ENCODE results near the gene IKZF3. TPM values are rescaled to one million over a fixed set of nuclear protein-coding genes. Genes with fewer than 3 reads are reported as not detected.
"Not testable (repeated sequence)": the region's sequence is repeated elsewhere in the genome, so short reads cannot be mapped to it uniquely, and the experiment has no call there.

The IKZF3 gene
- total and polyA plus RNA-seq, 4 experiments from 2014 or later: 3.2 to 118 (median 102) TPM

DNA sequence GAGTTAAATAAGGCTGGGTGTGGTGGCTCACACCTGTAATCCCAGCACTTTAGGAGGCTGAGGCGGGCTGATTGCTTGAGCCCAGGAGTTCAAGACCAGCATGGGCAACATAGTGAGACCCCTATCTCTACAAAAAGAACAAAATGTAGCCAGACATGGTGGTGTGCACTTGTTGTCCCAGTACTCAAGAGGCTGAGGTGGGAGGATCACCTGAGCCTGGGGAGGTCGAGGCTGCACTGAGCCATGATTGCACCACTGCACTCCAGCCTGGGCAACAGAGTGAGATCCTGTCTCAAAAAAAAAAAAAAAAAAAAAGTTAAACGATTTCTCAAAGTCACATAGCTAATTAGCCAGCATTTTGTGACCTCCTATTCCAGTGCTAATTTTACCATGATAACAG lies 99.9 kb downstream of the IKZF3 start:
- CTCF ChIA-PET (ENCODE audit: partially characterized antibody): interaction anchor here (0.7 to 2.3 kb wide), 3 partner anchors 11 to 141 kb away, joined by 3 to 7 read pairs (median 3); partner anchors contain the start of gene IKZF3

DNA sequence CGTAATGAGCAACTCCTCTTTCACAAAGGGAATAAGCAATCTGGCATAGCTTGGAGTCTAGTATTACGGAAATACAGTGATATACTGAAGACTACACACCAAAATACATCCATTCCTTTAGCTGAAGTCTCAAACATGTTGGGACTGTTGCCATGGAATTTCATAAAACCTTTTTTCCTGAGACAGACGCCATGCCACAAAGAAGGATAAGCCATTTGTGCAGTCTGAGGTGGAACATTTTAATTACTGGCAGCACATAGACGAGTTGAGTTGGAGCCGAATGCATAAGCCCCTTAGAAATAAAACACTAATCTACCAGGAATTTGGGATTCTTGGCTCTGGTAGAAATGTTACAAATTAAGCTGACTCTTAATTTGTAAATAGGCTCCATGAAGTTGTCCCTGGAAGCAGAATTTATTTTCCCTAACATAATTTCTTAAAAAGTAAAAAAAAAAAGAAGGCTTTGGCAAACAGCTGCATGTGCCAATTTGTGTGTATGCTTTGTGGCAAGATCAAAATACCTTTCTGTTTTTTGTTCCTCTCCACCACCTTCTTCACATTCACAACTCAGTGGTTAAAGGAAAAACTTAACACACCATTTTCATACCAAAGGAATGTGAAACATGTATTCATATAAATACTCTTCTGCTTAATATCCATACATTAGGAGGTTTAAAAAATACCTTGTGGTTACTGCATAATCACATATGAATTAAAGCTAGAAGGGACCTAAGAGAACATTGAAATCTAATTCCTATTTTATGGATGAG lies 100.9 kb downstream of the IKZF3 start:
- Histone ChIP-seq H3K27me3 (ENCODE audit: insufficient read depth, low read length) (no peaks in the 10 kb centered on the region), H3K4me1 (ENCODE audit: insufficient read depth, low read length) (peaks cover 68% of the 10 kb centered on the region), H3K36me3 (ENCODE audit: insufficient read depth, low read length) (peaks cover 40% of the 10 kb centered on the region), H3K27ac (ENCODE audit: low read depth, low read length) (no peak overlapping the region), H3K9me3 (ENCODE audit: control insufficient read depth in 1 of 2, low read length in 2 of 2) (no peaks in the 10 kb centered on the region), H3K4me3 (ENCODE audit: low read length in 2 of 2) (no peak overlapping the region)
- H3K36me3 Mint-ChIP-seq: peaks cover 52 to 68% of the 10 kb centered on the region in 2 donors
- no peak overlapping the region for H3K4me3 Mint-ChIP-seq
- peak overlapping the region in 5 of 7 donors; percentile 55 to 85 (median 70) for H3K27ac Mint-ChIP-seq
- ChIA-PET POLR2A (ENCODE audit: partially characterized antibody) (interaction anchor here (0.6 to 2.0 kb wide), 7 partner anchors 8 to 56 kb away, joined by 3 to 12 read pairs (median 5); no protein-coding TSS in a partner anchor), CTCF (ENCODE audit: partially characterized antibody) (interaction anchor here (1.2 to 2.3 kb wide), 4 partner anchors 10 to 142 kb away, joined by 3 to 7 read pairs (median 4); no protein-coding TSS in a partner anchor)
- H3K9me3 Mint-ChIP-seq: peaks cover 0 to 2% (median 0%) of the 10 kb centered on the region in 8 donors
- no peaks in the 10 kb centered on the region for H3K27me3 Mint-ChIP-seq
- intact Hi-C loops (cut with micrococcal nuclease): no loop called here
- no peak for DNase-seq
- H3K4me1 Mint-ChIP-seq: peaks cover 48 to 74% (median 54%) of the 10 kb centered on the region in 4 donors

More for the DNA sequence above, 99.9 kb downstream of the IKZF3 start:
- peaks cover 40% of the 10 kb centered on the region for H3K36me3 ChIP-seq (ENCODE audit: insufficient read depth, low read length)
- Mint-ChIP-seq H3K27ac (peak overlapping the region in 1 of 7 donors; percentile 79), H3K4me1 (peaks cover 48 to 74% (median 54%) of the 10 kb centered on the region in 4 donors), H3K36me3 (peaks cover 59 to 74% of the 10 kb centered on the region in 2 donors)
- intact Hi-C loops (cut with micrococcal nuclease); H3K4me3 Mint-ChIP-seq; H3K4me3 ChIP-seq (ENCODE audit: low read length in 2 of 2); H3K9me3 ChIP-seq (ENCODE audit: control insufficient read depth in 1 of 2, low read length in 2 of 2); H3K27me3 ChIP-seq (ENCODE audit: insufficient read depth, low read length); DNase-seq; H3K27me3 Mint-ChIP-seq; H3K27ac ChIP-seq (ENCODE audit: low read depth, low read length); H3K9me3 Mint-ChIP-seq: not testable (repeated sequence)
- POLR2A ChIA-PET (ENCODE audit: partially characterized antibody): interaction anchor here (0.6 to 2.0 kb wide), 8 partner anchors 9 to 128 kb away, joined by 3 to 12 read pairs (median 4); partner anchors contain the start of gene STARD3
- H3K4me1 ChIP-seq (ENCODE audit: insufficient read depth, low read length): peaks cover 68% of the 10 kb centered on the region

DNA sequence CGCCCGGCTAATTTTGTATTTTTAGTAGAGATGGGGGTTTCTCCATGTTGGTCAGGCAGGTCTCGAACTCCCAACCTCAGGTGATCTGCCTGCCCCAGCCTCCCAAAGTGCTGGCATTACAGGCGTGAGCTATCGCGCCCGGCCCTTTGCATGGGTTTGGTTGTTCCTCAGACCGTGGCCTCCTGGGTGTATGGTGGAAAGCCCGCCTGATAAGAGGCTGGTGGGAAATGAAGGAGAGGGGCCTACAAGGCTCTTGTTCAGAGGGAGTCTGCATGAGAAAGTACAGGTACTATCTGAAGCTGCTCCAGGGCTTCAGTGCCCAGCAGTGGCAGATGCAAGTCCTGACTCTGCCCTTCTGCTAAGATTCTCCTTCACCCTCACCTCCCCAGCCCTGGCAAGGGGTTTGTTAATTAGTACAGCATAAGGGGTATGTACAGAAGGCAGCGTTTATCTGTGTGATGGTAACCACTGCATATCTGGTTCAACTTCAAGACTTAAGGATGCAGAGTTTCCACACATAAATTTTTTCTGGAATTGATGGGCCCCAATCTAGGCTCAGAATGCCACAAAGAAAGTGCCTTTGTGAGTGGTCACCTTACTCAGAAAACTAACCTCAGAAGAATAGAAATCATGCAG lies 102.1 kb downstream of the IKZF3 start:
- peaks cover 68% of the 10 kb centered on the region for H3K4me1 ChIP-seq (ENCODE audit: insufficient read depth, low read length)
- intact Hi-C loops (cut with micrococcal nuclease): no loop called here
- H3K4me3 Mint-ChIP-seq: no peak overlapping the region
- CTCF ChIA-PET (ENCODE audit: partially characterized antibody): interaction anchor here (1.1 kb wide), 1 partner anchor 16 kb away, joined by 3 read pairs; no protein-coding TSS in a partner anchor
- H3K9me3 Mint-ChIP-seq: peaks cover 0 to 1% (median 0%) of the 10 kb centered on the region in 8 donors
- DNase-seq: no peak
- H3K27me3 ChIP-seq (ENCODE audit: insufficient read depth, low read length): no peaks in the 10 kb centered on the region
- POLR2A ChIA-PET (ENCODE audit: partially characterized antibody): interaction anchor here (1.5 kb wide), 1 partner anchor 8 kb away, joined by 3 read pairs; no protein-coding TSS in a partner anchor
- no peak overlapping the region for H3K27ac ChIP-seq (ENCODE audit: low read depth, low read length)
- H3K27me3 Mint-ChIP-seq: no peaks in the 10 kb centered on the region
- H3K36me3 Mint-ChIP-seq: peaks cover 42 to 59% of the 10 kb centered on the region in 2 donors
- H3K4me1 Mint-ChIP-seq: peaks cover 51 to 74% (median 56%) of the 10 kb centered on the region in 4 donors
- H3K27ac Mint-ChIP-seq: peak overlapping the region in 4 of 7 donors; percentile 15 to 66 (median 52)
- H3K4me3 ChIP-seq (ENCODE audit: low read length in 2 of 2): no peak overlapping the region
- H3K9me3 ChIP-seq (ENCODE audit: control insufficient read depth in 1 of 2, low read length in 2 of 2): no peaks in the 10 kb centered on the region
- peaks cover 40% of the 10 kb centered on the region for H3K36me3 ChIP-seq (ENCODE audit: insufficient read depth, low read length)

DNA sequence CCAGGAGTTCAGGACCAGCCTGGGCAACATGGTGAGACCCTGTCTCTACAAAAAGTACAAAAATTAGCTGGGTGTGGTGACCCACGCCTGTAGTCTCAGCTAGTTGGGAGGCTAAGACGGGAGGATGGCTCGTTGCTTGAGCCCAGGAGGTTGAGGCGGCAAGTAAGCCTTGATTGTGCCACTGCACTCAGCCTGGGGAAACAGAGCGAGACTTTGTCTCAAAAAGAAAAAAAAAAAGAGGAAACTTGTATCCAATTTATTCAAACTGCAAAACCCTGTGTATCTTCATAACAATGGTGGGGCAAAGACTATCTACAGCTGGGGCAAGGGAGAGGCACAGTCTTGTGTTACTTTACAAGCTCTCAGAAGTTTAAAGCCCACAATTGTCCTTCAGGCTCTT lies 104.9 kb downstream of the IKZF3 start:
- ChIA-PET CTCF (ENCODE audit: partially characterized antibody) (interaction anchor here (0.9 to 1.2 kb wide), 4 partner anchors 11 to 106 kb away, joined by 3 to 5 read pairs (median 4); no protein-coding TSS in a partner anchor), POLR2A (ENCODE audit: partially characterized antibody) (interaction anchor here (0.6 to 8.1 kb wide), 9 partner anchors 8 to 103 kb away, joined by 3 to 99 read pairs (median 9); partner anchors contain the start of genes IKZF3 and MIEN1)
- Histone ChIP-seq H3K27me3 (ENCODE audit: insufficient read depth, low read length) (no peaks in the 10 kb centered on the region), H3K36me3 (ENCODE audit: insufficient read depth, low read length) (peaks cover 17% of the 10 kb centered on the region), H3K27ac (ENCODE audit: low read depth, low read length) (no peak overlapping the region), H3K4me1 (ENCODE audit: insufficient read depth, low read length) (peaks cover 62% of the 10 kb centered on the region), H3K4me3 (ENCODE audit: low read length in 2 of 2) (no peak overlapping the region), H3K9me3 (ENCODE audit: control insufficient read depth in 1 of 2, low read length in 2 of 2) (no peaks in the 10 kb centered on the region)
- peaks cover 16 to 39% of the 10 kb centered on the region in 2 donors for H3K36me3 Mint-ChIP-seq
- intact Hi-C loops (cut with micrococcal nuclease): loop anchor here (10.0 kb wide), 1 partner anchor 196 kb away; no protein-coding TSS in a partner anchor
- H3K4me1 Mint-ChIP-seq: peaks cover 48 to 72% (median 53%) of the 10 kb centered on the region in 4 donors
- no peak overlapping the region for H3K4me3 Mint-ChIP-seq
- no peak for DNase-seq
- H3K27ac Mint-ChIP-seq: peak overlapping the region; percentile 74 to 100 (median 98)
- no peaks in the 10 kb centered on the region for H3K27me3 Mint-ChIP-seq
- no peaks in the 10 kb centered on the region for H3K9me3 Mint-ChIP-seq

DNA sequence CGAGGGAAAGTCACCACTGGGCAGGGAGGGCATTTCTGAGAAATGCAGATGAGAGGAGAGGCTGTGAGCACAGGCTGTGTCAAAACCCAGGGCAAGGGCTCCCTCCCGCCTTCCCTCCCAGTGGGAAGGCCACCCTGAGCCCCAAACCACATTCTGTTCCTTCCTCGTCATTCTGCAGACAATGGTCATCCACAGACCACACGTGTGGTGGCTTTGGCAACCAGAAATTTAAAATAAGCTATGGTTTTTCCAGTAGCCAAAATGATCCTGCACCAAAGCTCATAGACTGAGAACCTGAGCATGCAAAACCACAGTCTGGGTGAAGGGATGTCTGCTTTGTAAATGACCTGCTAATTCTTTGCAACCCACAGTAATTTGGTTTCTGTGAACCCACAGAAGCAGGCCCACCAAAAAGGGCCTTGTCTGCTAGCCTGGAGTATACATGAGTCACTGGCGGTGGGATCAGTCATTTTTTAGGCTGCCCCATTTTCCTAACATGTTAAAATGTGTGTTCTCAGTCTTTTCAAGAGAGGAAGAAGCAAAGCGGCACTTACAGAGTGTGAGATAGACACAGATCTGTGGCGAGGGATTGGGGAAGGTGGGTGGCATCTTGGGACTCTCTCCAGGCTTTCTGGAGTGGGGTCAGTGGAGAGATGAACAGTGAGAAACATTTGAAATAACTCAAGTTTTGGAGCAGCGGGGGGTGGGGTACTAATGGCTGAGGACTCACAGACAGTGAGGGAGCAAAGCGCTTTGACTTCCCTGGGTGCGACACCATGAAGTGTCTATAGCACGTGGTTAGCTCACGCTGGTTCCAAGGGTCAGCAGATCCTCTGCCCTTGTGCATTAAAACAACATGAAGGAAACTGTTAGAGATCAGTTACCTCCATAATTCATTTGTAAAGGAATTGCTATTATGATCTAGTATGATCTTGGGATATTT lies 105.9 kb downstream of the IKZF3 start:
- Histone ChIP-seq H3K4me3 (ENCODE audit: low read length in 2 of 2) (no peak overlapping the region), H3K27ac (ENCODE audit: low read depth, low read length) (peak overlapping the region; percentile 90), H3K27me3 (ENCODE audit: insufficient read depth, low read length) (no peaks in the 10 kb centered on the region), H3K36me3 (ENCODE audit: insufficient read depth, low read length) (peaks cover 10% of the 10 kb centered on the region), H3K9me3 (ENCODE audit: control insufficient read depth in 1 of 2, low read length in 2 of 2) (no peaks in the 10 kb centered on the region), H3K4me1 (ENCODE audit: insufficient read depth, low read length) (peaks cover 66% of the 10 kb centered on the region)
- Mint-ChIP-seq H3K4me1 (peaks cover 50 to 72% (median 57%) of the 10 kb centered on the region in 4 donors), H3K9me3 (no peaks in the 10 kb centered on the region), H3K36me3 (peaks cover 16 to 38% of the 10 kb centered on the region in 2 donors), H3K27ac (peak overlapping the region; percentile 96 to 100 (median 98)), H3K27me3 (no peaks in the 10 kb centered on the region), H3K4me3 (peak overlapping the region in 7 of 8 donors; percentile 38 to 66 (median 51))
- ChIA-PET CTCF (ENCODE audit: partially characterized antibody) (interaction anchor here (1.2 kb wide), 2 partner anchors 12 to 104 kb away, joined by 3 read pairs; no protein-coding TSS in a partner anchor), POLR2A (ENCODE audit: partially characterized antibody) (interaction anchor here (1.1 to 8.1 kb wide), 10 partner anchors 9 to 104 kb away, joined by 3 to 99 read pairs (median 10); partner anchors contain the start of genes IKZF3 and MIEN1)
- DNase-seq: peak; percentile 24 to 83 (median 37)
- intact Hi-C loops (cut with micrococcal nuclease): loop anchor here (10.0 kb wide), 1 partner anchor 197 kb away; no protein-coding TSS in a partner anchor

DNA sequence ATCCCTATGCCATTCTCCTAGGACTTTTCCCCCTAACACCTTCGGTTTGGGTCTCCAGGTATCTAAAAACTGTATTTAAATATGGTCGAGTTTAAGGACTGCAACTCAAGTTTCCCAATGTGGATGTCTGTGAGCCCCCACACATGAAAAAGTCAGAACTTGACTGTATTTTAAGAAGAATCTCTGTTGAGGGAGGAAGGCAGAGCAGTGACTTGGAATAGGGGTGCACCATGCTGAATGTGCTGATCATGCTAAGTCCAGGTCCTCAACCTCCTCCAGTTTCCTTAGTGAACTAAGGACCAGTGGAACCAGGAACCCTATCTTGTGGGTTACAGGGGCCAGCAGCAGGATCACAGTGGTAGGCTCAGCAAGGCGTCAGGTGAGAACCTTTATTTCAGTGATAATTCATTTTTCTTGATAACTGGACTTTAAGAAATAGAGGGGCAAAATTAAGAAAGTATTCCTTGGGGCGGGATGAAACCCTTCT lies 106.9 kb downstream of the IKZF3 start:
- peak overlapping the region in 7 of 8 donors; percentile 7 to 66 (median 45) for H3K4me3 Mint-ChIP-seq
- intact Hi-C loops (cut with micrococcal nuclease): loop anchor here (10.0 kb wide), 1 partner anchor 198 kb away; no protein-coding TSS in a partner anchor
- CTCF ChIA-PET (ENCODE audit: partially characterized antibody): interaction anchor here (0.7 to 7.0 kb wide), 5 partner anchors 34 to 135 kb away, joined by 3 to 68 read pairs (median 9); partner anchors contain the start of gene IKZF3
- POLR2A ChIA-PET (ENCODE audit: partially characterized antibody): interaction anchor here (1.1 to 8.1 kb wide), 11 partner anchors 13 to 105 kb away, joined by 5 to 99 read pairs (median 53); partner anchors contain the start of genes IKZF3, MIEN1 and PNMT
- no peak for DNase-seq
- H3K4me1 Mint-ChIP-seq: peaks cover 48 to 69% (median 56%) of the 10 kb centered on the region in 4 donors
- peak overlapping the region; percentile 96 to 100 (median 98) for H3K27ac Mint-ChIP-seq
- peaks cover 3% of the 10 kb centered on the region for H3K36me3 ChIP-seq (ENCODE audit: insufficient read depth, low read length)
- H3K27ac ChIP-seq (ENCODE audit: low read depth, low read length): peak overlapping the region; percentile 90
- H3K27me3 ChIP-seq (ENCODE audit: insufficient read depth, low read length): no peaks in the 10 kb centered on the region
- no peaks in the 10 kb centered on the region for H3K9me3 Mint-ChIP-seq
- H3K9me3 ChIP-seq (ENCODE audit: control insufficient read depth in 1 of 2, low read length in 2 of 2): no peaks in the 10 kb centered on the region
- no peaks in the 10 kb centered on the region for H3K27me3 Mint-ChIP-seq
- H3K4me1 ChIP-seq (ENCODE audit: insufficient read depth, low read length): peaks cover 70% of the 10 kb centered on the region
- no peak overlapping the region for H3K4me3 ChIP-seq (ENCODE audit: low read length in 2 of 2)
- H3K36me3 Mint-ChIP-seq: peaks cover 8 to 31% of the 10 kb centered on the region in 2 donors

All from CD4-positive, alpha-beta memory T cell (primary cell).